Uterus (tissue), 4 donors: ENCODE results near the gene MAP1LC3B2. TPM values are rescaled to one million over a fixed set of nuclear protein-coding genes. Genes with fewer than 3 reads are reported as not detected.

Experiments used
- DNase-seq, 2 donors: peaks; one replicate each; pipeline ENCODE4 v3.0.0-alpha.2; 2019 to 2020
- H3K27ac ChIP-seq, 2 donors: fragments of 200-600 bp; sonication (generic); 1 replicate in 1 of 2; 2 replicates in 1 of 2; pipeline ENCODE4 v1.5.1; 2016 to 2018
- H3K27me3 ChIP-seq, 2 donors: fragments of 200-600 bp; sonication (generic); one replicate each; pipeline ENCODE4 v1.5.1; 2018 to 2019; ENCODE audit warnings: control low read depth in 1 of 2
- H3K36me3 ChIP-seq, 2 donors: fragments of 200-600 bp; sonication (generic); one replicate each; pipeline ENCODE4 v1.5.1; 2019; ENCODE audit warnings: control low read depth in 1 of 2
- H3K4me1 ChIP-seq, 2 donors: fragments of 200-600 bp; sonication (generic); one replicate each; pipeline ENCODE4 v1.5.1; 2018 to 2019; ENCODE audit warnings: control low read depth in 1 of 2
- H3K4me3 ChIP-seq, 2 donors: fragments of 200-600 bp; sonication (generic); 1 replicate in 1 of 2; 2 replicates in 1 of 2; pipeline ENCODE4 v1.5.1; 2018 to 2019; ENCODE audit warnings: mild to moderate bottlenecking in 1 of 2
- H3K9me3 ChIP-seq, 2 donors: fragments of 200-600 bp; sonication (generic); one replicate each; pipeline ENCODE4 v1.5.1; 2019; ENCODE audit warnings: control low read depth in 1 of 2
- CTCF ChIP-seq, 4 experiments: fragments of 200-600 bp in 2 of 4; fragments of 450-650 bp in 2 of 4; sonication (generic) in 2 of 4; IDR thresholded peaks; one replicate each; pipeline ENCODE4 v1.5.1; 2016 to 2019; ENCODE audit warnings: antibody characterized with exemption in 4 of 4, mild to moderate bottlenecking in 2 of 4, moderate library complexity in 1 of 4
- POLR2A ChIP-seq, 2 donors: fragments of 450-650 bp; IDR thresholded peaks; one replicate each; pipeline ENCODE4 v1.6.1; 2016; ENCODE audit warnings: antibody characterized with exemption in 2 of 2, mild to moderate bottlenecking in 1 of 2, moderate library complexity in 1 of 2
- intact Hi-C: fragments of 100-400 bp; cut with DNase I; formaldehyde crosslinking; loops from one replicate; pipeline ENCODE4 v1.15.1; 2023; ENCODE audit warnings: low total_unique reads
- total RNA-seq, 4 donors: library from RNA; depleted of rRNA in 3 of 4; stranded (reverse); fragments of >200 nt in 3 of 4; gene quantifications; one replicate each; pipeline versions ENCODE4 v1.1.0 to v1.2.4, GENCODE V29; 2014 to 2023
- donor health status: DM: yes; HTN: yes; CAD: no.

MAP1LC3B2 gene
- total RNA-seq, 4 donors from 2014 or later = 1.8 to 3.6 TPM; not detected in 2

- peak overlapping the region in 1 of 2 donors; percentile 25 for H3K27ac ChIP-seq
- no peak for DNase-seq
- intact Hi-C loops = no loop called here
Measured at GRCh38 chr12:116609319-116610114, 50.3 kb downstream of the MAP1LC3B2 start.

GRCh38 chr12:116610971-116611541 is 51.9 kb downstream of the MAP1LC3B2 start:
- Histone ChIP-seq H3K27ac (no peak overlapping the region), H3K36me3 (no peaks in the 10 kb centered on the region), H3K9me3 (no peaks in the 10 kb centered on the region), H3K27me3 (no peaks in the 10 kb centered on the region), H3K4me3 (no peak overlapping the region), H3K4me1 (peaks cover 0 to 7% of the 10 kb centered on the region in 2 donors)
- no peak for DNase-seq
- TF ChIP-seq CTCF (IDR thresholded peaks at IDR 0.05) (no peak), POLR2A (IDR thresholded peaks at IDR 0.05) (no peak)
- intact Hi-C loops = no loop called here

More at GRCh38 chr12:116609319-116610114, 50.3 kb downstream of the MAP1LC3B2 start:
- Histone ChIP-seq H3K9me3 (no peaks in the 10 kb centered on the region), H3K4me1 (peaks cover 0 to 7% of the 10 kb centered on the region in 2 donors), H3K4me3 (no peak overlapping the region), H3K36me3 (no peaks in the 10 kb centered on the region), H3K27me3 (no peaks in the 10 kb centered on the region)
- no peak for TF ChIP-seq POLR2A (IDR thresholded peaks at IDR 0.05)
- TF ChIP-seq CTCF (IDR thresholded peaks at IDR 0.05) = peak in 1 of 4 experiments; percentile 34

- Histone ChIP-seq H3K4me1 (peaks cover 0 to 7% of the 10 kb centered on the region in 2 donors), H3K27ac (no peak overlapping the region), H3K9me3 (no peaks in the 10 kb centered on the region), H3K36me3 (no peaks in the 10 kb centered on the region), H3K27me3 (no peaks in the 10 kb centered on the region), H3K4me3 (no peak overlapping the region)
- no peak for DNase-seq
- no peak for TF ChIP-seq CTCF (IDR thresholded peaks at IDR 0.05)
- TF ChIP-seq POLR2A (IDR thresholded peaks at IDR 0.05) = no peak
- intact Hi-C loops = no loop called here
Measured at GRCh38 chr12:116612436-116612835, 53.3 kb downstream of the MAP1LC3B2 start.

- TF ChIP-seq CTCF (IDR thresholded peaks at IDR 0.05) (no peak), POLR2A (IDR thresholded peaks at IDR 0.05) (no peak)
- Histone ChIP-seq H3K27me3 (no peaks in the 10 kb centered on the region), H3K27ac (no peak overlapping the region), H3K4me3 (no peak overlapping the region), H3K36me3 (no peaks in the 10 kb centered on the region), H3K9me3 (no peaks in the 10 kb centered on the region), H3K4me1 (peaks cover 0 to 7% of the 10 kb centered on the region in 2 donors)
- intact Hi-C loops = no loop called here
- DNase-seq = no peak
Measured at GRCh38 chr12:116613256-116613655, 54.1 kb downstream of the MAP1LC3B2 start.
